Lower leg skin (tissue), 4 donors: Measurements from ENCODE around the gene OPA3. TPM values are rescaled to one million over a fixed set of nuclear protein-coding genes. Genes with fewer than 3 reads are reported as not detected.

Source experiments
- DNase-seq, 2 donors: peaks; one replicate each; pipeline ENCODE4 v3.0.0-alpha.2; 2019; ENCODE audit warnings: low spot score in 2 of 2
- H3K4me3 ChIP-seq: fragments of 200-600 bp; sonication (generic); 2 replicates; pipeline ENCODE4 v1.5.1; 2017; ENCODE audit warnings: mild to moderate bottlenecking, low read depth; ENCODE audit not compliant: poor library complexity, severe bottlenecking
- CTCF ChIP-seq, 3 donors: fragments of 450-650 bp; IDR thresholded peaks; one replicate each; pipeline ENCODE4 v1.5.1; 2016; ENCODE audit warnings: antibody characterized with exemption in 3 of 3, mild to moderate bottlenecking in 3 of 3, moderate library complexity in 2 of 3
- POLR2A ChIP-seq, 2 donors: fragments of 450-650 bp; IDR thresholded peaks; one replicate each; pipeline ENCODE4 v1.6.1; 2016 to 2017; ENCODE audit warnings: antibody characterized with exemption in 2 of 2, mild to moderate bottlenecking in 1 of 2, moderate library complexity in 1 of 2
- WGBS, 2 donors: methylation state at CpG; one replicate each; pipeline ENCODE4 v1.1.5; 2018; 5-methylcytosine and 5-hydroxymethylcytosine counted together
- intact Hi-C: fragments of 100-400 bp; cut with DNase I; formaldehyde crosslinking; loops from one replicate; pipeline ENCODE4 v1.15.0; 2023; ENCODE audit warnings: low total_unique reads
- total RNA-seq, 4 donors: library from RNA; depleted of rRNA; stranded (reverse); fragments of >200 nt; gene quantifications; one replicate each; pipeline ENCODE4 v1.1.0, GENCODE V29; 2016

The OPA3 gene
- total RNA-seq, 4 donors from 2014 or later, result 4.4 to 15.7 (median 12.7) TPM

- WGBS, 2 donors, result 19 to 20% methylated on average over 13 of the region's 13 CpGs
- no peak overlapping the region for H3K4me3 ChIP-seq
- intact Hi-C loops, result no loop called here
- TF ChIP-seq CTCF (IDR thresholded peaks at IDR 0.05) (no peak), POLR2A (IDR thresholded peaks at IDR 0.05) (no peak)
- DNase-seq, result no peak
These were observed 14.7 kb upstream of the OPA3 start for GRCh38 chr19:45599286-45599685.

GRCh38 chr19:45598267-45599001 lies 13.8 kb upstream of the OPA3 start:
- DNase-seq, result no peak
- WGBS, 2 donors, result 6% methylated on average over 21 to 22 of the region's 22 CpGs
- intact Hi-C loops, result no loop called here

GRCh38 chr19:45597425-45598111 lies 13.0 kb upstream of the OPA3 start:
- whole genome bisulfite sequencing, 2 donors, result 25 to 26% methylated on average over 5 of the region's 5 CpGs
- no peak overlapping the region for H3K4me3 ChIP-seq
- TF ChIP-seq CTCF (IDR thresholded peaks at IDR 0.05) (no peak), POLR2A (IDR thresholded peaks at IDR 0.05) (no peak)
- intact Hi-C loops, result no loop called here
- DNase-seq, result no peak

More at GRCh38 chr19:45598267-45599001, 13.8 kb upstream of the OPA3 start:
- H3K4me3 ChIP-seq, result no peak overlapping the region
- TF ChIP-seq CTCF (IDR thresholded peaks at IDR 0.05), result no peak
- no peak for TF ChIP-seq POLR2A (IDR thresholded peaks at IDR 0.05)

- no peak for TF ChIP-seq CTCF (IDR thresholded peaks at IDR 0.05)
- DNase-seq, result no peak
- intact Hi-C loops, result no loop called here
- 53 to 60% methylated on average over 6 of the region's 6 CpGs for WGBS, 2 donors
- no peak overlapping the region for H3K4me3 ChIP-seq
These were observed 11.2 kb upstream of the OPA3 start for GRCh38 chr19:45595814-45596213.

GRCh38 chr19:45593520-45593919 lies 8.9 kb upstream of the OPA3 start:
- TF ChIP-seq CTCF (IDR thresholded peaks at IDR 0.05), result no peak
- no peak for TF ChIP-seq POLR2A (IDR thresholded peaks at IDR 0.05)
- DNase-seq, result no peak
- 13 to 15% methylated on average over 1 of the region's 1 CpG for WGBS, 2 donors
- intact Hi-C loops, result loop anchor here (5.0 kb wide), 1 partner anchor 49 kb away; no protein-coding TSS in a partner anchor
- no peak overlapping the region for H3K4me3 ChIP-seq
